Keratinocyte (primary cell): ENCODE measurements around the gene MEAF6. TPM values are rescaled to one million over a fixed set of nuclear protein-coding genes. Genes with fewer than 3 reads are reported as not detected.

Experiments used
- DNase-seq: peaks from one replicate; pipeline ENCODE4 v3.0.0-alpha.2; 2011; ENCODE audit warnings: low read depth, missing footprints, low spot score
- FAIRE-seq: peaks from 2 replicates; lab custom pipeline; 2011; peaks lifted over from hg19 to GRCh38; lab: Jason Lieb, UNC
- H2AFZ ChIP-seq: 2 replicates; pipeline ENCODE4 v1.6.0; 2012; ENCODE audit warnings: low read length, control low read depth, inconsistent platforms; ENCODE audit not compliant: control insufficient read depth
- H3K27ac ChIP-seq: 2 replicates; pipeline ENCODE4 v1.5.1; 2011; ENCODE audit warnings: low read length; ENCODE audit not compliant: control insufficient read depth, insufficient read depth
- H3K27me3 ChIP-seq: 3 replicates; pipeline ENCODE4 v1.6.0; 2011; ENCODE audit warnings: low read length; ENCODE audit not compliant: control insufficient read depth, insufficient read depth; ENCODE audit errors: extremely low read depth
- H3K36me3 ChIP-seq, 2 experiments: 2 replicates in 1 of 2; 3 replicates in 1 of 2; pipeline ENCODE4 v1.5.1; 2011; ENCODE audit warnings: low read length in 2 of 2, mild to moderate bottlenecking in 1 of 2; ENCODE audit not compliant: control insufficient read depth in 2 of 2, insufficient read depth in 2 of 2; ENCODE audit errors: extremely low read depth in 1 of 2
- H3K4me1 ChIP-seq: 3 replicates; pipeline ENCODE4 v1.5.1; 2011; ENCODE audit warnings: low read length; ENCODE audit not compliant: control insufficient read depth, insufficient read depth; ENCODE audit errors: extremely low read depth
- H3K4me2 ChIP-seq: 3 replicates; pipeline ENCODE4 v1.6.0; 2011; ENCODE audit warnings: low read depth, low read length; ENCODE audit not compliant: control insufficient read depth, insufficient read depth; ENCODE audit errors: extremely low read depth
- H3K4me3 ChIP-seq, 3 experiments: fragments of 200-600 bp in 1 of 3; sonication (generic) in 1 of 3; 2 replicates in 2 of 3; 3 replicates in 1 of 3; pipeline ENCODE4 v1.5.1; 2011 to 2016; ENCODE audit warnings: low read length in 3 of 3, mild to moderate bottlenecking in 3 of 3, control low read depth in 2 of 3, inconsistent platforms in 1 of 3, low read depth in 1 of 3, mixed read lengths in 1 of 3, mixed run types in 1 of 3, moderate library complexity in 1 of 3; ENCODE audit not compliant: control insufficient read depth in 2 of 3, insufficient read depth in 2 of 3; ENCODE audit errors: extremely low read depth in 1 of 3
- H3K79me2 ChIP-seq: 2 replicates; pipeline ENCODE4 v1.6.0; 2012; ENCODE audit warnings: low read length; ENCODE audit not compliant: control insufficient read depth, insufficient read depth
- H3K9ac ChIP-seq: 3 replicates; pipeline ENCODE4 v1.6.0; 2011; ENCODE audit warnings: low read length; ENCODE audit not compliant: control insufficient read depth, insufficient read depth; ENCODE audit errors: extremely low read depth
- H3K9me1 ChIP-seq: 3 replicates; pipeline ENCODE4 v1.6.0; 2011; ENCODE audit warnings: low read length; ENCODE audit not compliant: control insufficient read depth, insufficient read depth; ENCODE audit errors: extremely low read depth
- H3K9me3 ChIP-seq: 2 replicates; pipeline ENCODE4 v1.5.1; 2012; ENCODE audit warnings: low read depth, low read length; ENCODE audit not compliant: control insufficient read depth
- H4K20me1 ChIP-seq: 3 replicates; pipeline ENCODE4 v1.6.0; 2011; ENCODE audit warnings: low read length; ENCODE audit not compliant: control insufficient read depth, insufficient read depth; ENCODE audit errors: extremely low read depth
- EZH2 ChIP-seq: IDR thresholded peaks from one replicate; pipeline ENCODE4 v1.6.1; 2012; ENCODE audit warnings: inconsistent platforms, mild to moderate bottlenecking, low read length, moderate library complexity
- dilution Hi-C: fragments of 300-500 bp; cut with MboI; formaldehyde crosslinking; loops from one replicate; pipeline ENCODE4 v1.7.0; 2020; ENCODE audit warnings: low sequenced_read_pairs; ENCODE audit not compliant: extremely low pct_ligation_motif_present
- polyA plus RNA-seq, 5 experiments: library from polyadenylated mRNA; depleted of rRNA in 3 of 5; stranded (reverse) in 3 of 5; stranded (forward) in 1 of 5; unstranded in 1 of 5; fragments of >200 nt; gene quantifications; 1 replicate in 1 of 5; 2 replicates in 3 of 5; 3 replicates in 1 of 5; pipeline versions ENCODE4 v1.2.1 to v1.2.3, GENCODE V29; 2011 to 2012; ENCODE audit warnings: missing spikeins in 2 of 5, low read depth in 1 of 5, low replicate concordance in 1 of 5
- TF ChIP-seq, protein P1 (sequence below), 3 experiments: IDR thresholded peaks in 1 of 3; conservative IDR thresholded peaks in 1 of 3; optimal IDR thresholded peaks in 1 of 3; 2 replicates in 2 of 3; 3 replicates in 1 of 3; pipeline versions ENCODE3 to v1.5.1; 2011; ENCODE audit warnings: low read length in 3 of 3, mild to moderate bottlenecking in 3 of 3, moderate library complexity in 2 of 3, control low read depth in 1 of 3, inconsistent platforms in 1 of 3; ENCODE audit not compliant: insufficient read depth in 2 of 3; ENCODE audit errors: extremely low read depth in 1 of 3

The MEAF6 gene
- polyA plus RNA-seq, 1 donor (not counting 4 experiments of a cell fraction or from before 2014, with no cell fraction given) = 51.9 TPM

DNA sequence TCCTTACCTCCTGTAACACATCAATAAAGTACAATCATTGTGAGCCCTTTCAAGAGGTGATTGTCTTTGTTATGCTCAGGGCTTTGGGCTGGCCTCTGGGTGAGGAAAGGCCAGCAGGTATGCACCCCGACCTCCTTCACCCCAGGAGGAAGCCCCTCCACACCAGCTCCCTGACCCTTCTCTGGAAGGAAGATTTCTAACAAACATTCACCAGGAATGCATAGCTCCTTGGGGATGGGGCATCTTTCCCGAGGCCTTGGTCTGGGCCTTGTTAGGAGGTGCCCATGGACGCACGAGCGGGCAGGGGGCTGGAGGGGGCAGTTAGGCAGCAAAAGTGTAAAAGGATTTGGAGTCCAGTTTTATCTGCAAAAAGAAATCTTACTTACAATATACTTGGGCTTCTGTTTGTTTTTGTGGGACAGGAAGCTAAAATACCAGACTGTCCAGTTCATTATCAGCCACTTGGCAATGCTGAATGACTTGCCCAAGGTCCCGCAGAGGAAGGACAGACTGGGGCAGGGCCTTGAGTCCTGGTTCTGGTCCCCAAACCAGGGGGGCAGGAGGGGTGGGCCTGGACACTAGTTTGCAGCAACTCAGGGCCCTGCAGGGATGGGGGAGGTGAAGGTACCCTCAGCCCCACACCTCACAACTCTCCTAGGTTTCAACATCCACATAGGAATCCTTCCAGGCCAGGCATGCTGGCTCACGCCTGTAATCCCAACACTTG, 30.1 kb downstream of the MEAF6 start:
- no peaks in the 10 kb centered on the region for H3K9me3 ChIP-seq
- no peak for FAIRE-seq
- H3K4me2 ChIP-seq = no peak overlapping the region
- H3K9me1 ChIP-seq = peaks cover 8% of the 10 kb centered on the region
- peaks cover 59% of the 10 kb centered on the region for H3K4me1 ChIP-seq
- DNase-seq = no peak
- H3K27me3 ChIP-seq = no peaks in the 10 kb centered on the region
- peaks cover 22% of the 10 kb centered on the region for H4K20me1 ChIP-seq
- dilution Hi-C loops = no loop called here
- peaks cover 36 to 43% of the 10 kb centered on the region in 2 experiments for H3K36me3 ChIP-seq
- no peak overlapping the region for H2AFZ ChIP-seq
- H3K4me3 ChIP-seq = no peak overlapping the region
- H3K9ac ChIP-seq = peak overlapping the region; percentile 28
- peak overlapping the region; percentile 36 for H3K27ac ChIP-seq
- peaks cover 29% of the 10 kb centered on the region for H3K79me2 ChIP-seq
- no peak for TF ChIP-seq EZH2
- TF ChIP-seq, protein P1, sequence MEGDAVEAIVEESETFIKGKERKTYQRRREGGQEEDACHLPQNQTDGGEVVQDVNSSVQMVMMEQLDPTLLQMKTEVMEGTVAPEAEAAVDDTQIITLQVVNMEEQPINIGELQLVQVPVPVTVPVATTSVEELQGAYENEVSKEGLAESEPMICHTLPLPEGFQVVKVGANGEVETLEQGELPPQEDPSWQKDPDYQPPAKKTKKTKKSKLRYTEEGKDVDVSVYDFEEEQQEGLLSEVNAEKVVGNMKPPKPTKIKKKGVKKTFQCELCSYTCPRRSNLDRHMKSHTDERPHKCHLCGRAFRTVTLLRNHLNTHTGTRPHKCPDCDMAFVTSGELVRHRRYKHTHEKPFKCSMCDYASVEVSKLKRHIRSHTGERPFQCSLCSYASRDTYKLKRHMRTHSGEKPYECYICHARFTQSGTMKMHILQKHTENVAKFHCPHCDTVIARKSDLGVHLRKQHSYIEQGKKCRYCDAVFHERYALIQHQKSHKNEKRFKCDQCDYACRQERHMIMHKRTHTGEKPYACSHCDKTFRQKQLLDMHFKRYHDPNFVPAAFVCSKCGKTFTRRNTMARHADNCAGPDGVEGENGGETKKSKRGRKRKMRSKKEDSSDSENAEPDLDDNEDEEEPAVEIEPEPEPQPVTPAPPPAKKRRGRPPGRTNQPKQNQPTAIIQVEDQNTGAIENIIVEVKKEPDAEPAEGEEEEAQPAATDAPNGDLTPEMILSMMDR (optimal IDR thresholded peaks at IDR 0.05 in 1 of 3, IDR thresholded peaks at IDR 0.05 in 1 of 3, conservative IDR thresholded peaks at IDR 0.05 in 1 of 3; ENCODE audit: extremely low read depth in 1 of 3, insufficient read depth in 2 of 3, low read length in 3 of 3) = no peak

DNA sequence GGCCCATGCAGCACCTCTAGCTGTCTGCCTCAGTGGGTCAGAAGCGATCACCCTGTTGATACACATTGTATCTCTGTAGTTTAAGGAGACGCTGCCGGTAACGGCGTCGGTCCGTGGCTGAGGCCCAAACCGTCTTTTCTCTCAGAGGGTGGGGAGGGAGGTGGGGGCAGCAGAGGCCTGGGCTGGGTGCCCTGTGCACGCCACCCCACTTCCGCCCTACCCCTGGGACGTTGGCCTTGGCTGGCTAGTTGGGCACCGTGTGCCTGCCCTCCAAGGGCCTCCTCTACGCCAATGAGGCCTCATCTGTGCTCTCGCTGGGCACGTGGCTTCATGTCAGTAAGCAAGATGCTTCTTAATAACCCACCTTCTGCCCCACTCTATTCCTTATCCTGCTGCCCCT, 30.8 kb downstream of the MEAF6 start:
- Histone ChIP-seq H3K4me1 (peaks cover 67% of the 10 kb centered on the region), H2AFZ (no peak overlapping the region), H3K27me3 (no peaks in the 10 kb centered on the region), H4K20me1 (peaks cover 22% of the 10 kb centered on the region), H3K36me3 (peaks cover 36 to 43% of the 10 kb centered on the region in 2 experiments), H3K9me1 (peaks cover 8% of the 10 kb centered on the region), H3K27ac (no peak overlapping the region), H3K4me2 (no peak overlapping the region), H3K9me3 (no peaks in the 10 kb centered on the region), H3K79me2 (peaks cover 35% of the 10 kb centered on the region), H3K4me3 (no peak overlapping the region), H3K9ac (no peak overlapping the region)
- dilution Hi-C loops = no loop called here
- TF ChIP-seq, protein P1 (optimal IDR thresholded peaks at IDR 0.05 in 1 of 3, IDR thresholded peaks at IDR 0.05 in 1 of 3, conservative IDR thresholded peaks at IDR 0.05 in 1 of 3; ENCODE audit: extremely low read depth in 1 of 3, insufficient read depth in 2 of 3, low read length in 3 of 3) = no peak
- TF ChIP-seq EZH2 = no peak
- FAIRE-seq = no peak
- DNase-seq = peak; percentile 23
